ENCODE measurements around the gene MOCS1.

MOCS1 gene

DNA sequence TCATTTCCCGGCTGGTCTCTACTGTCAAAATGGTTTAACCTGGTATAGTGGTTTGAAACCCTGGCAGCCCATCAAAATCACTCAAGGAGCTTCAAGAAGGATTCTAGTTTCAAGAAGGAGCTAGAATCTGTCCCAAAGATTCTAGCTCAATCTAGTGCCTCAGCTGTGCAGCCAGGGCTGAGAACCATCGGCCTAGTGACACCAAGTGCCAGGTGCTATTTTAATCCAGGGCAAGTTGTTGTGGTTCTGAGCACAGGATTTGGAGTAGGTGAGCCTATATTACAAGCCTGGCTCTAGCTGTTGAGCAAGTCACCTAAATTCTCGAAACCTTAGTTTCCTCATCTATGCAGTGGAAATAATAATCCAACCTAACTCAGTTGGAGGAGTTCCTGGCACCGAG is 3.7 kb downstream of the MOCS1 start:
- no peak for TF ChIP-seq POLR2A (IDR thresholded peaks at IDR 0.05; ENCODE audit: low read depth, low read length)
- no peak for TF ChIP-seq TAF1 (IDR thresholded peaks at IDR 0.05; ENCODE audit: borderline replicate concordance, low read depth, low read length)
- TF ChIP-seq POLR2AphosphoS5 (IDR thresholded peaks at IDR 0.05; ENCODE audit: low read depth, low read length), result no peak
- DNase-seq (ENCODE audit: insufficient read length) (no peak), FAIRE-seq (no peak)

DNA sequence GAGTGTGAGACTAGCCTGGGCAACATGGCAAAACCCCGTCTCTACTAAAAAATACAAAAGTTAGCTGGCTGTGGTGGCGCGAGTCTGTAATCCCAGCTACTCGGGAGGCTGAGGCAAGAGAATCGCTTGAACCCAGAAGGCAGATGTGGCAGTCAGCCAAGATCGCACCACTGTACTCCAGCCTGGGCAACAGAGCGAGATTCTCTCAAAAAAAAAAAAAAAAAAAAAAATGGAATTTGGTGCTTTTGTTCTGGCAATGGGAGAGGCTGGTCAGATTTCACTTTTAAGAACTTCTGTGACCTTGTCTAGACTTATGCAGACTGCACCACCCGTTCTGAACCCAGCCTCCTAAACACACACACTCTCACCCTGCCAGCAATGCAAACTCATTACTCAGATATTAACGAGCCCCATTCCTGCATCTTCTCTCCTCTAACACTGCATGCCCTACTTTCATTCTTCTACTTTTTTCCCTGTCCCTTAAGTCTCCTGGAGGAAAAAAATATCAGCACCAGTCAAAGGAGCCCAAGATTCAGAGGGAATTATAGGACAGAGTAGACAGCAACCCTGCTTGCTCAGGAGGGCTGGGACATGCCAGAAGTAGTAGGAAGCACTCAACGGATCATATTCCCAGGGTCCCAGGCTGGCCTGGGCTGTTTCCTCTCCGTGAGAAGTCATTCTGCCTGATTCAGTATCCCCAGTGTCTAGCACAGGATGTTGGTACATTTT is 4.4 kb downstream of the MOCS1 start:
- TF ChIP-seq POLR2A (IDR thresholded peaks at IDR 0.05; ENCODE audit: low read depth, low read length) (no peak), POLR2AphosphoS5 (IDR thresholded peaks at IDR 0.05; ENCODE audit: low read depth, low read length) (no peak), TAF1 (IDR thresholded peaks at IDR 0.05; ENCODE audit: borderline replicate concordance, low read depth, low read length) (no peak)
- no peak for FAIRE-seq
- DNase-seq (ENCODE audit: insufficient read length), result no peak

- DNase-seq (ENCODE audit: insufficient read length), result no peak
- TF ChIP-seq POLR2AphosphoS5 (IDR thresholded peaks at IDR 0.05; ENCODE audit: low read depth, low read length) (no peak), POLR2A (IDR thresholded peaks at IDR 0.05; ENCODE audit: low read depth, low read length) (no peak), TAF1 (IDR thresholded peaks at IDR 0.05; ENCODE audit: borderline replicate concordance, low read depth, low read length) (no peak)
- no peak for FAIRE-seq
Observed at GRCh38 chr6:39929039-39929732, 5.1 kb downstream of the MOCS1 start.

GRCh38 chr6:39927159-39927558 is 7.1 kb downstream of the MOCS1 start:
- DNase-seq (ENCODE audit: insufficient read length) (no peak), FAIRE-seq (no peak)
- TF ChIP-seq TAF1 (IDR thresholded peaks at IDR 0.05; ENCODE audit: borderline replicate concordance, low read depth, low read length), result no peak
- no peak for TF ChIP-seq POLR2A (IDR thresholded peaks at IDR 0.05; ENCODE audit: low read depth, low read length)
- TF ChIP-seq POLR2AphosphoS5 (IDR thresholded peaks at IDR 0.05; ENCODE audit: low read depth, low read length), result no peak

- FAIRE-seq (no peak), DNase-seq (ENCODE audit: insufficient read length) (no peak)
- no peak for TF ChIP-seq POLR2AphosphoS5 (IDR thresholded peaks at IDR 0.05; ENCODE audit: low read depth, low read length)
- no peak for TF ChIP-seq TAF1 (IDR thresholded peaks at IDR 0.05; ENCODE audit: borderline replicate concordance, low read depth, low read length)
- TF ChIP-seq POLR2A (IDR thresholded peaks at IDR 0.05; ENCODE audit: low read depth, low read length), result no peak
Observed at GRCh38 chr6:39926668-39927067, 7.6 kb downstream of the MOCS1 start.

- no peak for TF ChIP-seq POLR2AphosphoS5 (IDR thresholded peaks at IDR 0.05; ENCODE audit: low read depth, low read length)
- no peak for TF ChIP-seq POLR2A (IDR thresholded peaks at IDR 0.05; ENCODE audit: low read depth, low read length)
- TF ChIP-seq TAF1 (IDR thresholded peaks at IDR 0.05; ENCODE audit: borderline replicate concordance, low read depth, low read length), result no peak
- no peak for DNase-seq (ENCODE audit: insufficient read length)
- no peak for FAIRE-seq
Observed at GRCh38 chr6:39925931-39926290, 8.4 kb downstream of the MOCS1 start.

- FAIRE-seq (no peak), DNase-seq (ENCODE audit: insufficient read length) (no peak)
- TF ChIP-seq POLR2AphosphoS5 (IDR thresholded peaks at IDR 0.05; ENCODE audit: low read depth, low read length) (no peak), TAF1 (IDR thresholded peaks at IDR 0.05; ENCODE audit: borderline replicate concordance, low read depth, low read length) (no peak), POLR2A (IDR thresholded peaks at IDR 0.05; ENCODE audit: low read depth, low read length) (no peak)
Observed at GRCh38 chr6:39925191-39925930, 8.9 kb downstream of the MOCS1 start.

DNA sequence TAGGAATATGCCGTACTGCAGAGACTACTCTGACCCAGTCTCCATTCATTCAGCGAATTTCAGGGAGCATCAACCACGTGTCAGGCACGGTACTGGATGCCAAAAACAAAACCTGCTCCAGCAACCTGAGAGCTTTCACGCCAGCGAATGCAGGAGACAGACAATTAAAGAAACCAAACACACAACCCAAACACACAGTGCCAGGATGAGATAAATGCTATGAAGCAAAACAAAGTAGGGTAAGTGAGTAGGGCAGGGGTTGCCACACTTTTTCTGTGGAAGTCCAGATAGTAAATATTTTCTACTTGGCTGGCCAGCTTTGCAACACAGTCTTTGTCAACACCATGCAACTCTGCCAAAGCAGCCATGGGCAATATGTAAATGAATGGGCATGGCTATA is 10.0 kb downstream of the MOCS1 start:
- DNase-seq (ENCODE audit: insufficient read length), result no peak
- TF ChIP-seq TAF1 (IDR thresholded peaks at IDR 0.05; ENCODE audit: borderline replicate concordance, low read depth, low read length) (no peak), POLR2A (IDR thresholded peaks at IDR 0.05; ENCODE audit: low read depth, low read length) (no peak), POLR2AphosphoS5 (IDR thresholded peaks at IDR 0.05; ENCODE audit: low read depth, low read length) (no peak)
- FAIRE-seq, result no peak

GRCh38 chr6:39923861-39924260 is 10.4 kb downstream of the MOCS1 start:
- DNase-seq (ENCODE audit: insufficient read length) (no peak), FAIRE-seq (no peak)
- TF ChIP-seq TAF1 (IDR thresholded peaks at IDR 0.05; ENCODE audit: borderline replicate concordance, low read depth, low read length), result no peak
- TF ChIP-seq POLR2AphosphoS5 (IDR thresholded peaks at IDR 0.05; ENCODE audit: low read depth, low read length), result no peak
- no peak for TF ChIP-seq POLR2A (IDR thresholded peaks at IDR 0.05; ENCODE audit: low read depth, low read length)

DNA sequence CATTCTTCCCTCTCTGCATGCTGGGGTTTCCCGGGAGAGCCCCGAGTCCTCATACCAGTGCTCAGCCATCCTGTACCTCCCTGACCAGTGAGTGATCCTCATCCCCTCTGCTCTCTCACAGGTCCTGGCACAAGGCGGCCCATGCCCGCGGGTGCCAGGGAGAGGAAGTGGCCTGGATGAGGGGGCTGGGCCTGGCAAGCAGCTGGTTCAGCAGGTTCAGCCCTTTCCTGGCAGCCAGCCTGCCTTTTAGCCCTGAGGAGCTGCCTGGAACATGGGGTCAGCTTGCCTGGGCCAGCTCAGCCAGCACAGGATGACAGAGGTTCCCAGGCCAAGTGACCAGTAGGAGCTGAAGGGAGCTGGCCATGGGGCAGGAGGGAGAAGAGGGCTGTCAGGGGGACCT is 10.9 kb downstream of the MOCS1 start:
- DNase-seq (ENCODE audit: insufficient read length), result no peak
- no peak for FAIRE-seq
- TF ChIP-seq POLR2A (IDR thresholded peaks at IDR 0.05; ENCODE audit: low read depth, low read length) (no peak), TAF1 (IDR thresholded peaks at IDR 0.05; ENCODE audit: borderline replicate concordance, low read depth, low read length) (no peak), POLR2AphosphoS5 (IDR thresholded peaks at IDR 0.05; ENCODE audit: low read depth, low read length) (no peak)

- TF ChIP-seq POLR2AphosphoS5 (IDR thresholded peaks at IDR 0.05; ENCODE audit: low read depth, low read length) (no peak), POLR2A (IDR thresholded peaks at IDR 0.05; ENCODE audit: low read depth, low read length) (no peak), TAF1 (IDR thresholded peaks at IDR 0.05; ENCODE audit: borderline replicate concordance, low read depth, low read length) (no peak)
- DNase-seq (ENCODE audit: insufficient read length) (no peak), FAIRE-seq (no peak)
Observed at GRCh38 chr6:39922821-39923220, 11.4 kb downstream of the MOCS1 start.

All from GM12892 (cell line).